Left ventricle myocardium inferior (tissue), 1 donor: Measurements from ENCODE around the gene PBX1. TPM values are rescaled to one million over a fixed set of nuclear protein-coding genes. Genes with fewer than 3 reads are reported as not detected.

Source experiments
- DNase-seq: peaks from one replicate; pipeline ENCODE4 v3.0.0-alpha.2; 2020
- H3K27ac ChIP-seq: fragments of 200-600 bp; replicated peaks from 2 replicates; pipeline ENCODE4 v1.8.0; 2021
- H3K27me3 ChIP-seq: fragments of 200-600 bp; 2 replicates; pipeline ENCODE4 v1.8.0; 2021; ENCODE audit warnings: low read depth
- H3K36me3 ChIP-seq: fragments of 200-600 bp; 2 replicates; pipeline ENCODE4 v1.8.0; 2021
- H3K4me1 ChIP-seq: fragments of 200-600 bp; 2 replicates; pipeline ENCODE4 v1.8.0; 2021
- H3K4me3 ChIP-seq: fragments of 200-600 bp; 2 replicates; pipeline ENCODE4 v1.8.0; 2021; ENCODE audit warnings: mild to moderate bottlenecking, moderate library complexity
- H3K9me3 ChIP-seq: fragments of 200-600 bp; replicated peaks from 2 replicates; pipeline ENCODE4 v1.8.0; 2021
- intact Hi-C: fragments of 100-400 bp; cut with micrococcal nuclease; formaldehyde crosslinking; loops from one replicate; pipeline ENCODE4 v1.11.0; 2022
- total RNA-seq: library from RNA; stranded (reverse); fragmentation: NEBNext Ultra II Directional; extraction: Animal tissue kit (Norgen Biotek cat#: 25700); gene quantifications from one replicate; pipeline ENCODE4 v1.2.1, GENCODE V29; 2021
- TF ChIP-seq, protein P1 (sequence below): fragments of 200-600 bp; IDR thresholded peaks from 2 replicates; pipeline ENCODE4 v1.8.0; 2021; ENCODE audit warnings: antibody characterized with exemption, mild to moderate bottlenecking, borderline replicate concordance
- donor health status: DM: no; HTN: yes; CAD: no; lungs with severe emphysema.

Gene PBX1
- total RNA-seq, 1 donor from 2014 or later: 73.2 TPM

DNA sequence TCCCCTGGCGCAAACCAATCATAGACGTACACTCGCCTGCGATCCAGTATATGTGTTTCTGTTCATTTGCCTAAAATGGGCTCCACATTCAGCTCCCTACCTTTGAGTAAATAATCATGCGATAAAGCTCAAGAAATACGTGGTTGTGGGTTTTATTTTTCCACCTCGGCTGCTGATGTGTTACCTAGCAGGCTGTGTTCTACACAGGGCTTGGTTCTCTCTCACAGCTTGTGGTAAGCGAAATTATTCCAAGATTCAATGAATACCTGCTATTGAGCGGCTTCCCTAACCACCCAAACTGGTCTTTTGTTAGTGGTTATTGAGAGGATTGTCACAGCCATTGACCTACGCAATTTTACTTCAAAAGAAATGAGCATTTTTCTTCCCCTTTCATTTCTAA, 180.2 kb downstream of the PBX1 start:
- H3K27ac ChIP-seq: no peak overlapping the region
- DNase-seq: no peak
- TF ChIP-seq, protein P1, sequence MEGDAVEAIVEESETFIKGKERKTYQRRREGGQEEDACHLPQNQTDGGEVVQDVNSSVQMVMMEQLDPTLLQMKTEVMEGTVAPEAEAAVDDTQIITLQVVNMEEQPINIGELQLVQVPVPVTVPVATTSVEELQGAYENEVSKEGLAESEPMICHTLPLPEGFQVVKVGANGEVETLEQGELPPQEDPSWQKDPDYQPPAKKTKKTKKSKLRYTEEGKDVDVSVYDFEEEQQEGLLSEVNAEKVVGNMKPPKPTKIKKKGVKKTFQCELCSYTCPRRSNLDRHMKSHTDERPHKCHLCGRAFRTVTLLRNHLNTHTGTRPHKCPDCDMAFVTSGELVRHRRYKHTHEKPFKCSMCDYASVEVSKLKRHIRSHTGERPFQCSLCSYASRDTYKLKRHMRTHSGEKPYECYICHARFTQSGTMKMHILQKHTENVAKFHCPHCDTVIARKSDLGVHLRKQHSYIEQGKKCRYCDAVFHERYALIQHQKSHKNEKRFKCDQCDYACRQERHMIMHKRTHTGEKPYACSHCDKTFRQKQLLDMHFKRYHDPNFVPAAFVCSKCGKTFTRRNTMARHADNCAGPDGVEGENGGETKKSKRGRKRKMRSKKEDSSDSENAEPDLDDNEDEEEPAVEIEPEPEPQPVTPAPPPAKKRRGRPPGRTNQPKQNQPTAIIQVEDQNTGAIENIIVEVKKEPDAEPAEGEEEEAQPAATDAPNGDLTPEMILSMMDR: no peak
- peaks cover 18% of the 10 kb centered on the region for H3K4me1 ChIP-seq
- H3K36me3 ChIP-seq: no peaks in the 10 kb centered on the region
- H3K4me3 ChIP-seq: no peak overlapping the region
- intact Hi-C loops: no loop called here
- H3K9me3 ChIP-seq: no peaks in the 10 kb centered on the region
- H3K27me3 ChIP-seq: no peaks in the 10 kb centered on the region

DNA sequence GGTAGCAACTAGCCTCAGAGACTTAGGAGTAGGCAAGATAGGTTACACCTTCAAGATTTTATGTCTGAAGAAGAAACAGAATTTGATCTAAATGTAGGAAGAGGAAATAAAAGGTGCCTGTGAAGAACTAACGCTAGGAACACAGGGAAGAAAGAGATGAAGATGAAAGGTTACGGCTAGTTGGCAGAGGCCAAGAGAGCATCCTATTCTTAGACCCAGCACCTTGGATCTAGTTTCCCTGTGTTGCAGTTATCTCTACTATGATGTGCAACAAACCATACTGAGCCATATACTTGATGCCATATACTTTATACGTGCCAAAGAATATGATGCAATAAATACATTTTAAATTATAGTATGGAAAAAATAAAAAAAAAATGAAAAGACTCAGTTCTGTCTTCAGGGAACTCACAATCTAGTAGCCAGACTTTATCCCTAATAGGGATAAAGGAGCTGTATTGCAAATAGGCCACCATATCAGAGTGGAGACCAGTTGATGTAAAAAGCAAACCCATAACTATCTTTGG, 181.1 kb downstream of the PBX1 start:
- no peak for DNase-seq
- TF ChIP-seq, protein P1: no peak
- intact Hi-C loops: no loop called here
- peaks cover 19% of the 10 kb centered on the region for H3K4me1 ChIP-seq
- H3K27me3 ChIP-seq: no peaks in the 10 kb centered on the region
- no peak overlapping the region for H3K27ac ChIP-seq
- no peaks in the 10 kb centered on the region for H3K36me3 ChIP-seq
- H3K4me3 ChIP-seq: no peak overlapping the region
- no peaks in the 10 kb centered on the region for H3K9me3 ChIP-seq

DNA sequence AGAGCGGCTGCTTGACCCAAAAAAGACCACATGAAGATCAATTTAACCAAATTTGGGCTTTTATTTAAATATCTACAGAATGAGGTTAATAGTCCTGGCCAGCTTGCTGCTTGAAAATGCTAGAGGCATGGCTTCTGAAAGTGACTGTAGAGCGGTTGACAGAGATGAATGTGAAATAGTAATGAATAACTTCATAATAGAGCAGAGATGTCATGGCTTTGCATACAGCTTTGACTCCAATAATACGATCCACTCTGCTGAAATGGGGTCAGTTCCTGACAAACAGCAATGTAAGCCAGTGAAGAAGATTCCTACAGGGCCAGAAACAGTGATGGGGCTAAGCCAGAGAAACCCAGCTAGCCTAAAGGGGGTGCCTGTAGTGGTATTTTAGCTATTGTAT, 183.8 kb downstream of the PBX1 start:
- TF ChIP-seq, protein P1: no peak
- Histone ChIP-seq H3K4me1 (peaks cover 32% of the 10 kb centered on the region), H3K36me3 (no peaks in the 10 kb centered on the region), H3K9me3 (no peaks in the 10 kb centered on the region), H3K4me3 (no peak overlapping the region), H3K27me3 (no peaks in the 10 kb centered on the region), H3K27ac (no peak overlapping the region)
- DNase-seq: no peak
- intact Hi-C loops: no loop called here

DNA sequence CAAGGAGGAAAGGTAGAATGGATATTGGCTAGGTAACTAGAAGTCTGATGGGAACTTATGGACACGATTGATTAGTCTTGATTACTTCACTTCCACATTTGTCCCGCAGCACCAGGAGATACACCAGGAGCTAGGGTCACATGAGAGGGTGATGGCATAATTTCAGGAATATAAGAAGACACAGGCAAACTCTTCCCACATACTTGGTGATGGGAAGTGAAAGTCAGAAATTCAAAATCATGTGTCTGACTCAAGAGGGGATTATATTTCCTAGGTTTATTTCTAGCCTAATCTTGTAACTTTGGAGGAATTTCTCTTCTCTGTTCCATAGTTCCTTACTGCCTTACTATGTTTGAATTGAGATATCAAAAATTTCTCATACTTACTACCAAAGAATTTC, 185.0 kb downstream of the PBX1 start:
- Histone ChIP-seq H3K27ac (no peak overlapping the region), H3K27me3 (no peaks in the 10 kb centered on the region), H3K4me1 (peaks cover 44% of the 10 kb centered on the region), H3K9me3 (no peaks in the 10 kb centered on the region), H3K4me3 (no peak overlapping the region), H3K36me3 (no peaks in the 10 kb centered on the region)
- intact Hi-C loops: no loop called here
- DNase-seq: no peak
- TF ChIP-seq, protein P1: no peak

DNA sequence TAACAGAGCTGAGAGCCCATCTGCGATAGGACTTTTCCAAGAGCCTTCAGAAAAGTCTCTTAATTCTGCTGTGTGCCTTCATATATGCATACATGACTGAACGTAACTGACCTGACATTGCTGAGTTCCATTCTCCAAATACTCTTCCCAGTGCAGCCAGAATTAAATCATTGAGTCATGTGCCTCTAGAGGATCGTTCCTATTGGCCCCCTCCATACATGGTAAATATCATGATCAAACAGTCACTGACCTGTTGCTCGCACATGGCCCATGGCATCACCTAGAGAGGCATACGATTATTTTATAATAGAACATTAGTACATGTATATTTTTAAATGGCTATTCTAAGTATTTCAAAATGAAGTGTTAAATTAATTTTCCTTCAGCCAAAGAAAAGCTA, 186.8 kb downstream of the PBX1 start:
- H3K27ac ChIP-seq: no peak overlapping the region
- H3K9me3 ChIP-seq: no peaks in the 10 kb centered on the region
- H3K4me3 ChIP-seq: no peak overlapping the region
- H3K4me1 ChIP-seq: peaks cover 56% of the 10 kb centered on the region
- no peaks in the 10 kb centered on the region for H3K27me3 ChIP-seq
- intact Hi-C loops: no loop called here
- DNase-seq: no peak
- no peaks in the 10 kb centered on the region for H3K36me3 ChIP-seq
- TF ChIP-seq, protein P1: no peak
